Trophoblast cell (in vitro differentiated cells and primary cell): ENCODE results near the gene MIER2.

ENCODE experiments used
- DNase-seq, 2 donors: peaks; one replicate each; pipeline ENCODE4 v3.0.0-alpha.2; 2016
- H2AFZ ChIP-seq: 2 replicates; pipeline ENCODE4 v1.6.1; 2013; ENCODE audit warnings: low read length, moderate library complexity, mild to moderate bottlenecking; ENCODE audit not compliant: insufficient read depth, poor library complexity
- H2AK5ac ChIP-seq: 2 replicates; pipeline ENCODE4 v1.6.1; 2013; ENCODE audit warnings: mild to moderate bottlenecking, low read length
- H2BK120ac ChIP-seq: 2 replicates; pipeline ENCODE4 v1.6.1; 2013; ENCODE audit warnings: low read length, mild to moderate bottlenecking, moderate library complexity; ENCODE audit not compliant: insufficient read depth, poor library complexity
- H2BK12ac ChIP-seq: 2 replicates; pipeline ENCODE4 v1.6.1; 2013; ENCODE audit warnings: mild to moderate bottlenecking, low read length, moderate library complexity
- H2BK5ac ChIP-seq: 2 replicates; pipeline ENCODE4 v1.6.1; 2013; ENCODE audit warnings: low read length, low read depth, moderate library complexity, mild to moderate bottlenecking; ENCODE audit not compliant: poor library complexity
- H3K14ac ChIP-seq: 2 replicates; pipeline ENCODE4 v1.6.1; 2013; ENCODE audit warnings: mild to moderate bottlenecking, low read length
- H3K18ac ChIP-seq: 2 replicates; pipeline ENCODE4 v1.6.1; 2013; ENCODE audit warnings: mild to moderate bottlenecking, low read length
- H3K23ac ChIP-seq: 2 replicates; pipeline ENCODE4 v1.6.1; 2013; ENCODE audit warnings: low read length
- H3K27ac ChIP-seq: 2 replicates; pipeline ENCODE4 v1.5.1; 2013; ENCODE audit warnings: low read depth, mild to moderate bottlenecking, inconsistent platforms, low read length, moderate library complexity
- H3K27me3 ChIP-seq: 2 replicates; pipeline ENCODE4 v1.6.1; 2013; ENCODE audit warnings: inconsistent platforms, mild to moderate bottlenecking, low read length, moderate library complexity; ENCODE audit not compliant: insufficient read depth
- H3K36me3 ChIP-seq, 2 experiments: 1 replicate in 1 of 2; 2 replicates in 1 of 2; pipeline ENCODE4 v1.6.1; 2013; ENCODE audit warnings: low read length in 2 of 2, mild to moderate bottlenecking in 2 of 2, moderate library complexity in 1 of 2; ENCODE audit not compliant: insufficient read depth in 2 of 2, control insufficient read depth in 1 of 2
- H3K4ac ChIP-seq: 2 replicates; pipeline ENCODE4 v1.6.1; 2013; ENCODE audit warnings: low read depth, mild to moderate bottlenecking, low read length, moderate library complexity
- H3K4me1 ChIP-seq, 2 experiments: 1 replicate in 1 of 2; 2 replicates in 1 of 2; pipeline ENCODE4 v1.6.1; 2013; ENCODE audit warnings: low read length in 2 of 2, mild to moderate bottlenecking in 2 of 2, moderate library complexity in 1 of 2; ENCODE audit not compliant: insufficient read depth in 2 of 2, control insufficient read depth in 1 of 2
- H3K4me2 ChIP-seq: 2 replicates; pipeline ENCODE4 v1.6.1; 2013; ENCODE audit warnings: inconsistent platforms, mild to moderate bottlenecking, low read length, moderate library complexity
- H3K4me3 ChIP-seq: 2 replicates; pipeline ENCODE4 v1.5.1; 2013; ENCODE audit warnings: mild to moderate bottlenecking, low read depth, low read length, inconsistent platforms
- H3K79me1 ChIP-seq: one replicate; pipeline ENCODE4 v1.6.1; 2013; ENCODE audit warnings: low read length
- H3K79me2 ChIP-seq: 2 replicates; pipeline ENCODE4 v1.6.1; 2013; ENCODE audit warnings: low read length, mild to moderate bottlenecking; ENCODE audit not compliant: control insufficient read depth, insufficient read depth, poor library complexity
- H3K9ac ChIP-seq: 2 replicates; pipeline ENCODE4 v1.6.1; 2013; ENCODE audit warnings: mild to moderate bottlenecking, low read length
- H3K9me3 ChIP-seq: 2 replicates; pipeline ENCODE4 v1.6.1; 2013; ENCODE audit warnings: low read depth, mild to moderate bottlenecking, control low read depth, inconsistent platforms, low read length; ENCODE audit not compliant: insufficient read depth
- H4K12ac ChIP-seq: 2 replicates; pipeline ENCODE4 v1.6.1; 2013; ENCODE audit warnings: low read depth, mild to moderate bottlenecking, low read length, moderate library complexity
- H4K8ac ChIP-seq: 2 replicates; pipeline ENCODE4 v1.6.1; 2013; ENCODE audit warnings: low read depth, mild to moderate bottlenecking, low read length, moderate library complexity
- H4K91ac ChIP-seq: one replicate; pipeline ENCODE4 v1.6.1; 2013; ENCODE audit warnings: low read depth, mild to moderate bottlenecking, low read length, moderate library complexity
- WGBS: extraction: QIAGEN DNeasy Blood & Tissue Kit; methylation state at CpG from one replicate; pipeline ENCODE4 v1.1.7; 2013; ENCODE audit warnings: missing lambda C conversion rate; ENCODE audit not compliant: insufficient read length, insufficient coverage; ENCODE audit errors: extremely low coverage; 5-methylcytosine and 5-hydroxymethylcytosine counted together

MIER2 gene

GRCh38 chr19:307793-308420 is 36.7 kb downstream of the MIER2 start:
- Histone ChIP-seq H3K27ac (no peak overlapping the region), H3K14ac (no peak overlapping the region), H4K12ac (peak overlapping the region; percentile 22), H3K23ac (no peak overlapping the region), H3K79me1 (no peaks in the 10 kb centered on the region), H2BK5ac (no peak overlapping the region), H2AFZ (no peak overlapping the region), H3K36me3 (peaks cover 69 to 72% of the 10 kb centered on the region in 2 experiments), H3K18ac (no peak overlapping the region), H3K9me3 (no peaks in the 10 kb centered on the region), H2AK5ac (no peak overlapping the region), H2BK120ac (no peak overlapping the region), H3K9ac (no peak overlapping the region), H4K8ac (no peak overlapping the region), H3K79me2 (no peaks in the 10 kb centered on the region), H3K4ac (no peak overlapping the region), H3K4me3 (no peak overlapping the region), H4K91ac (no peak overlapping the region), H3K4me1 (no peaks in the 10 kb centered on the region), H3K27me3 (no peaks in the 10 kb centered on the region), H2BK12ac (no peak overlapping the region), H3K4me2 (no peak overlapping the region)
- WGBS, result no CpG with 5 or more reads among the region's 21 CpGs
- no peak for DNase-seq

- no peaks in the 10 kb centered on the region for H3K79me1 ChIP-seq
- H3K9me3 ChIP-seq, result no peaks in the 10 kb centered on the region
- DNase-seq, result no peak
- no peak overlapping the region for H4K12ac ChIP-seq
- H3K27ac ChIP-seq, result no peak overlapping the region
- no peaks in the 10 kb centered on the region for H3K79me2 ChIP-seq
- H3K4ac ChIP-seq, result no peak overlapping the region
- H2AFZ ChIP-seq, result no peak overlapping the region
- no peak overlapping the region for H2BK120ac ChIP-seq
- no peak overlapping the region for H3K9ac ChIP-seq
- H4K91ac ChIP-seq, result no peak overlapping the region
- no peak overlapping the region for H3K23ac ChIP-seq
- peaks cover 68 to 71% of the 10 kb centered on the region in 2 experiments for H3K36me3 ChIP-seq
- no peaks in the 10 kb centered on the region for H3K4me1 ChIP-seq
- H3K14ac ChIP-seq, result no peak overlapping the region
- WGBS, result no CpG with 5 or more reads among the region's 26 CpGs
- H2BK12ac ChIP-seq, result no peak overlapping the region
- no peak overlapping the region for H2BK5ac ChIP-seq
- no peak overlapping the region for H4K8ac ChIP-seq
- no peak overlapping the region for H3K4me2 ChIP-seq
- H3K27me3 ChIP-seq, result no peaks in the 10 kb centered on the region
- no peak overlapping the region for H2AK5ac ChIP-seq
- H3K4me3 ChIP-seq, result no peak overlapping the region
- H3K18ac ChIP-seq, result no peak overlapping the region
Observed at GRCh38 chr19:307111-307531, 37.5 kb downstream of the MIER2 start.

- no peak overlapping the region for H4K91ac ChIP-seq
- H2AK5ac ChIP-seq, result no peak overlapping the region
- no peaks in the 10 kb centered on the region for H3K79me1 ChIP-seq
- H3K18ac ChIP-seq, result no peak overlapping the region
- no peak overlapping the region for H3K4me2 ChIP-seq
- no peak overlapping the region for H2BK5ac ChIP-seq
- peaks cover 60 to 65% of the 10 kb centered on the region in 2 experiments for H3K36me3 ChIP-seq
- H2AFZ ChIP-seq, result no peak overlapping the region
- H2BK12ac ChIP-seq, result no peak overlapping the region
- no CpG with 5 or more reads among the region's 50 CpGs for WGBS
- no peaks in the 10 kb centered on the region for H3K4me1 ChIP-seq
- no peak overlapping the region for H3K9ac ChIP-seq
- no peak overlapping the region for H4K12ac ChIP-seq
- H3K9me3 ChIP-seq, result no peaks in the 10 kb centered on the region
- H3K4ac ChIP-seq, result no peak overlapping the region
- H3K23ac ChIP-seq, result no peak overlapping the region
- H2BK120ac ChIP-seq, result no peak overlapping the region
- no peak overlapping the region for H3K4me3 ChIP-seq
- H3K14ac ChIP-seq, result no peak overlapping the region
- no peaks in the 10 kb centered on the region for H3K27me3 ChIP-seq
- no peak overlapping the region for H3K27ac ChIP-seq
- no peak overlapping the region for H4K8ac ChIP-seq
- no peaks in the 10 kb centered on the region for H3K79me2 ChIP-seq
- no peak for DNase-seq
Observed at GRCh38 chr19:306151-306900, 38.3 kb downstream of the MIER2 start.

GRCh38 chr19:305240-306150 is 39.1 kb downstream of the MIER2 start:
- no peak overlapping the region for H2BK120ac ChIP-seq
- H3K4me1 ChIP-seq, result no peaks in the 10 kb centered on the region
- H3K79me2 ChIP-seq, result no peaks in the 10 kb centered on the region
- peaks cover 51 to 57% of the 10 kb centered on the region in 2 experiments for H3K36me3 ChIP-seq
- no peak overlapping the region for H3K18ac ChIP-seq
- no peak overlapping the region for H2BK5ac ChIP-seq
- no peaks in the 10 kb centered on the region for H3K79me1 ChIP-seq
- H3K27ac ChIP-seq, result no peak overlapping the region
- H3K9me3 ChIP-seq, result no peaks in the 10 kb centered on the region
- H4K12ac ChIP-seq, result no peak overlapping the region
- no CpG with 5 or more reads among the region's 43 CpGs for WGBS
- H2AFZ ChIP-seq, result no peak overlapping the region
- H2AK5ac ChIP-seq, result no peak overlapping the region
- no peak overlapping the region for H3K4me3 ChIP-seq
- no peak overlapping the region for H3K4ac ChIP-seq
- H3K4me2 ChIP-seq, result no peak overlapping the region
- H3K27me3 ChIP-seq, result no peaks in the 10 kb centered on the region
- H2BK12ac ChIP-seq, result no peak overlapping the region
- H3K23ac ChIP-seq, result no peak overlapping the region
- no peak overlapping the region for H4K91ac ChIP-seq
- H3K14ac ChIP-seq, result no peak overlapping the region
- H4K8ac ChIP-seq, result no peak overlapping the region
- DNase-seq, result no peak
- no peak overlapping the region for H3K9ac ChIP-seq
